ENCODE results near the gene REEP6.
A peak's percentile ranks its signal among the peaks of the same experiment; 100 is the strongest.
"Not testable (repeated sequence)": the region's sequence is repeated elsewhere in the genome, so short reads cannot be mapped to it uniquely, and the experiment has no call there.

Gene REEP6

DNA sequence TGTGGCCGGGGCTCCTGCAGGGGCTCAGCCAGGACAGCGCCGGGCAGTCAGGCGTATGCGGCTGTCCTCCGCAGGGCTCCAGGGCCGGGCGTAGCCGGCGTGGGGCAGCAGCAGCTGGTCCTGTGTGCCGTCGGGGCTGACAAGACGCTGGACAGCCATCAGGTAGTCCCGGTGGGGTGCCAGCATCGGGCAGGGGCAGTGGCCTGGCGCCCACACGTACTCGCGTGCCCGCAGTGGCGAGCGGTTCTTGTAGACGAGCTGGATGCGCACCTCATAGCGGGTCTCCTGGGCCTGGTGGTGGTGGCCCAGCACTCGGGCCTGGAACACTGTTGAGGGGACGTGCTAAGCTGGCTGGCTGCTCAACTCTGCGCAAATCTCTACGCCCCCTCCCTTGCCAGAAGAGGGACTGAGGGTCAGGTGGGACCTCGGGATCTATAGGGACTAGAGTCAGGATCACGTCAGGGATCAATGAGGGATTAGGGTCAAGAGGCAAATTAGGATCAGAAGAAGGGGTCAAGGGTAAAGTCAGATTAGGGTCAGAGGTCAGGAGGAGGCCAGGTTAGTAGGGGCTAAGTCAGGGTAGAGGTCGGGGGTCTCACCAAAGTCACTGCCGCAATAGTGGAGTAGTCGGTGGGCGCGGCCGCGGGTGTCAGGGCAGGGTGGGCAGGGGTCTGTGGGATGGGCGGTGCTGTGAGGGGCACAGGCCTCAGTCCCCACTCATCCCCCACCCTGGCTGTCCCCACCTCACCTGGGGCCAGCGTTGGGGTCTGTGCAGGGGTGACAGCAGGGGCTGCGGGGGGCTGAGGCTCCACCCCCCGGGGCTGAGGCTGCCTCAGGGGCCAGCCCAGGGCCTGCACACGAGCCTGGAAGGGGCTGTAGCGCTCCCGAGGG, 15.3 kb downstream of the REEP6 start:
- DNase-seq (ENCODE audit: low spot score), result no peak

GRCh38 chr19:1507192-1507660, 16.2 kb downstream of the REEP6 start:
- no peak for DNase-seq (ENCODE audit: low spot score)

GRCh38 chr19:1507763-1508506, 17.0 kb downstream of the REEP6 start:
- peak; percentile 98 for DNase-seq (ENCODE audit: low spot score)

- no peak for DNase-seq (ENCODE audit: low spot score)
Measured at GRCh38 chr19:1508507-1508856, 17.5 kb downstream of the REEP6 start.

GRCh38 chr19:1509602-1510441, 18.8 kb downstream of the REEP6 start:
- DNase-seq (ENCODE audit: low spot score), result no peak

- no peak for DNase-seq (ENCODE audit: low spot score)
Measured at GRCh38 chr19:1510442-1510806, 19.4 kb downstream of the REEP6 start.

DNA sequence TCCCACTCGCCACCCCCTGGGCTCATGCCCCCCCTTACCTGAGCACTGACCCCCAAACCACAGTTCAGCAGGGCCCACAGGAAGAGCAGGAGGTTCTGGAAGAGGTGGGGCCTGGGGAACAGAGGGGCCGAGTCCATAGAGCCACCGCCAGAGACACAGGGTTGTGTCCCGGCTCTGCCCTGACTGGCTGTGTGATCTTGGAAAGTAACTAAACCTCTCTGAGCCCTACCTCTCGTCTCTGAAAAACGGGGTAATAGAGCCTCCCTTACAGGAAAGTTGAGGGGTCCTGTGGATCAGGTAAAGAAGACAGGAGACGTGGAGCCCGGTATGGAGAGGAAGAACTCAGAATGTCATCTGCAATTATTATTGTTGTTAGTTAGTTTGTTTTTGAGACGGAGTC, 19.8 kb downstream of the REEP6 start:
- no peak for DNase-seq (ENCODE audit: low spot score)

- no peak for DNase-seq (ENCODE audit: low spot score)
Measured at GRCh38 chr19:1511318-1512317, 20.6 kb downstream of the REEP6 start.

DNA sequence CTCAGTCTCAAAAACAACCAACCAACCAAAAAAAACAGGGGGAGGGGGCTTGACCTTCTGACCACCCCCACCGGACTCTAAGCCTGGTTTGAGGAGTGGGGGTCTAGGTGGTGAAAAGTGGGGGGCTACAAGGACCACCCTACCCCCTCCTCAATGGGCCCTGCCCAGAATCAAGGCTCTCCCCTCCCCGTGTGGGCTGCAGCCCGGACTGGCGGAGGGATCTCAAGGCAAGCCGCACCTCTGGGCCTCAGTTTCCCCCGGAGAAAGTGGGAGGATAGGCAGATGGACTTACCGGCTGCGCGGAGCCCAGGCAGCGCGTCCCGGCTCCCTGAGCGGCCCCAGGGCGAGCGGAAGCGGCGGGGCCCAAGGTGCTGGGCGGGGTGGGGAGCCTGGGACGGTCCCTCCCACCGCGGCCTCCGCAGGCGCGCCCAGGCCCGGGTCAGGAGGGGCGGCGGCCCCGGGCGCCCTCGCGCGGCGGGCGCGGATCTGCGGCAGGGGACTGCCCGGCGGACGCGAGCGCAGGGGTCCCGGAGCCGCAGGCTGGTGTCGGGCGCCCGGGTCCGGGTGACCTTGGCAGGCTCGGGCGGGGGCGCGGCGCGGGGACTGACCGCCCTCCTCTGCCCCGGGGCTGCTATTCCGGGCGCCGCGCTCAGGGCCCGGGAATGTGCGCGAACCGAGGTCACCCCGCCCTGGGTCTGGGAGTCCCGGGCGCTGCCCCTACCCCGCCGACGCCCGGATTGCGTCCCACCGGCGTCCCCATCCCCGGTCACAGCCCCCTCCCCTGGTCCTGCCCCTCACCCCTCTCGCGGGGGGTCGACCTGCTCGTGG, 21.9 kb downstream of the REEP6 start, which contains the start of gene ADAMTSL5:
Gene ADAMTSL5 (minus strand): TSS at position 349 of the 828 bp plus-strand sequence. CDS start 2,076 bp downstream, outside the sequence.
- no peak for DNase-seq (ENCODE audit: low spot score)

GRCh38 chr19:1513499-1514294, 22.7 kb downstream of the REEP6 start:
- DNase-seq (ENCODE audit: low spot score), result no peak

- no peak for DNase-seq (ENCODE audit: low spot score)
Measured at GRCh38 chr19:1514295-1514661, 23.3 kb downstream of the REEP6 start.

GRCh38 chr19:1514986-1515721, 24.2 kb downstream of the REEP6 start:
- no peak for DNase-seq (ENCODE audit: low spot score)

- DNase-seq (ENCODE audit: low spot score), result no peak
Measured at GRCh38 chr19:1516395-1516753, 25.4 kb downstream of the REEP6 start.

GRCh38 chr19:1518471-1518870, 27.5 kb downstream of the REEP6 start:
- no peak for DNase-seq (ENCODE audit: low spot score)

GRCh38 chr19:1519802-1520201, 28.8 kb downstream of the REEP6 start:
- DNase-seq (ENCODE audit: low spot score), result not testable (repeated sequence)

GRCh38 chr19:1520203-1520780, 29.3 kb downstream of the REEP6 start:
- no peak for DNase-seq (ENCODE audit: low spot score)

- DNase-seq (ENCODE audit: low spot score), result no peak
Measured at GRCh38 chr19:1521636-1522035, 30.7 kb downstream of the REEP6 start.

- no peak for DNase-seq (ENCODE audit: low spot score)
Measured at GRCh38 chr19:1522061-1522460, 31.1 kb downstream of the REEP6 start.

Measured in SK-N-DZ (cell line).